HG03342 (cell line): ENCODE measurements around the gene ELL2.
"Not testable (repeated sequence)": the region's sequence is repeated elsewhere in the genome, so short reads cannot be mapped to it uniquely, and the experiment has no call there.

Source experiments
- ATAC-seq: cut with Tn5 transposase; IDR thresholded peaks from one replicate; pipeline ENCODE4 v1.9.1; 2021; ENCODE audit warnings: mild to moderate bottlenecking, moderate library complexity; ENCODE audit not compliant: unreplicated experiment

Gene ELL2

GRCh38 chr5:95841914-95842812, 119.5 kb downstream of the ELL2 start:
- no peak for ATAC-seq

- no peak for ATAC-seq
Measured at GRCh38 chr5:95840956-95841705, 120.5 kb downstream of the ELL2 start.

- no peak for ATAC-seq
Measured at GRCh38 chr5:95839658-95840057, 122.0 kb downstream of the ELL2 start.

GRCh38 chr5:95838556-95838955, 123.1 kb downstream of the ELL2 start:
- no peak for ATAC-seq

GRCh38 chr5:95838001-95838520, 123.6 kb downstream of the ELL2 start:
- ATAC-seq = no peak

- ATAC-seq = no peak
Measured at GRCh38 chr5:95837492-95837891, 124.2 kb downstream of the ELL2 start.

- ATAC-seq = not testable (repeated sequence)
Measured at GRCh38 chr5:95836971-95837370, 124.7 kb downstream of the ELL2 start.

GRCh38 chr5:95836544-95836943, 125.1 kb downstream of the ELL2 start:
- peak; percentile 23 for ATAC-seq

- no peak for ATAC-seq
Measured at GRCh38 chr5:95835682-95836385, 125.8 kb downstream of the ELL2 start.
